HT-29 (cell line): ENCODE measurements around the gene TALDO1. TPM values are rescaled to one million over a fixed set of nuclear protein-coding genes. Genes with fewer than 3 reads are reported as not detected.

Source experiments
- DNase-seq: peaks from one replicate; pipeline ENCODE4 v3.0.0-alpha.2; 2015; ENCODE audit warnings: low spot score
- total RNA-seq: library from RNA; depleted of rRNA; stranded (reverse); fragments of >200 nt; shearing (Covaris generic); gene quantifications from 2 replicates; pipeline ENCODE4 v1.2.3, GENCODE V29; 2014; rRNA removed

Gene TALDO1
- 669 and 686 TPM in 2 replicates for total RNA-seq

DNA sequence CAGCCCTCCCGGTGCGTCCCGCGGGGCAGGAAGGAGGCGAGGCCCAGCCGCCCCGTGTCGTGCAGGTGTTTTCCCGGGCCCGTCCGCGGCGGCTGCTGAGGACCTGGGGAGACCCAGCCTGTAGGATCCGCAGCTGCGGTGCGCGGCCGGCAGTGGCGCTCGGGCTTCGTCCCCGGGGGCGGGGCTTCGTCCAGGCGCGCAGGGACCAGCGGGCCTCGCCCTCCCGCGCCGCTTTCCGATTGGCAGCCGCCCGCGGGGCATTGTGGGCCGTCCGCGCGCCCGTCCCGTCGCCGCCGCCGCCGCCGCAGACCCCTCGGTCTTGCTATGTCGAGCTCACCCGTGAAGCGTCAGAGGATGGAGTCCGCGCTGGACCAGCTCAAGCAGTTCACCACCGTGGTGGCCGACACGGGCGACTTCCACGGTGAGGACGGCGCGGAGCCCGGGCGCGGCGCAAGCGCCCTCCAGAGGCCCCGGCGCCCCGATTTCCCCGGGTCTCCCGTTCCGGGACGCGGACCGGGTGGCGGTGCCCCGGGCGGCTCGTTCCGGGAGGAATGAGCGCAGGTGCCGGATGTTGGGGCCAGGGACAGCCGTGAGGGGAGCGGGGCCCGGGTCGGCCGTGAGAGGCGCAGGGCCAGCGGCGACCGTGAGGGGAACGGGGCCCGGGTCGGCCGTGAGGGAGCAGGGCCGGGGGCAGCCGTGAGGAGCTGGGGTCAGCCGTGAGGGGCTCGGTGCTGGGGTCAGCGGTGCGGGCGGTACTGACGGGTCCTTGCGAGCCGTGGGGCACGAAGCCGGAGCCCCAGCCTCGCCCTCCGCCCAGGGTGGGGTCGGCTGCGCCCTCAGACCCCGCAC, at the start of gene TALDO1:
Gene TALDO1 (plus strand): TSS at position 307 of the 849 bp plus-strand sequence. CDS start 18 bp downstream, at position 325.
- DNase-seq = peak; percentile 96

DNA sequence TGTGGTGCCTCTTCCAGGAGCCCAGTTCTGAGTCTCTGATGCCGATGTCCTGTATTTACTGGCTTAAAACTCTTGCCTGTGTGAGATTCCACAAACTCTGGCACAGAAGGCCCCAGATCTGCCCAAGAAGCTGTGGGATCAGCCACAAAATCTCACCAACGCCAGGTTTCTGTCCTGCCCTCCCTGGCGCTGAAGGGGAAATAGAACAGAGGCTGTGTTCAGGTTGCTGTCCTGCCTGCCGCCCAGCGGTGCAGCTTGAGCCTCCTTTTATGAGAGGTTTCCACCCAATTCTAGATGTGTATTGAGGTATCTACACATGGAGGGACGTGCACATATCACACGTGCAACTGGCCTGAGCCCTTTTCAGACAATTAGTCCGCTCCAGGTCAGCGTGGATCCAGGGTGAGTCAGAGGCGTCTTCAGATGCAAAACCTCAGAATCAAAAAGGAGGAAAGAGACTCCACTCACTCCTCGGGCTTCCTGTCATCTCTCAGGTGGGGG, 49.4 kb upstream of the TALDO1 start:
- DNase-seq = no peak

DNA sequence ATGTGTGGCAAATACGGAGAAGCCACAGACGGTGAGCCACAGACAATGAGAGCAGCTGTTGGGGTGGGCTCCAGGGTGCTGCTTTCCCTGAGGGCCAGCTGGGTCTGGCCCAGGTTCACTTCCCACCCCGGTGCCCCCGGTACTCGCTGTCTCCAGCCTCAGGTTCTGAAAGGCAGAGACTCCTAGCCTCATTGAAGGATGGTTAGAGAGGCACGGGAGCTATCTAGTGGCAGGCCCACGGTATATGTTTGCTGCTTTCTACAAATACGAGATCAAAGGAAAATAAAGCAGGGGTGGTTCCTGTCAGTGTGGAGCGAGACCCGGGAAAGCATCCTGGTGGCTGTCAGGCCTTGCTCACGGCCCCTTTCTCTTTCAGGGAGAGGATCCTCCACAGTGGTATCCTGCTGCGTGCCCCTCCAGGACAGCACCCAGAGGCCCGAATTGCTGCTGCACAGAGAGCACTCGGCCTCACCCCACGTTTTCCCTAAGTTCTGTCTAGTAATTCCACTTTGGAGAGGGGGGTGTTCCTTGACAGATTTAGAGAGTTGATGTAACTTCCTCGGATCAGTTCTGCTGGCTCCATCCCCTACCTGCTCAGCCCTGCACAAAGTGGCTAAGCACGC, 48.7 kb upstream of the TALDO1 start:
- DNase-seq = no peak

DNA sequence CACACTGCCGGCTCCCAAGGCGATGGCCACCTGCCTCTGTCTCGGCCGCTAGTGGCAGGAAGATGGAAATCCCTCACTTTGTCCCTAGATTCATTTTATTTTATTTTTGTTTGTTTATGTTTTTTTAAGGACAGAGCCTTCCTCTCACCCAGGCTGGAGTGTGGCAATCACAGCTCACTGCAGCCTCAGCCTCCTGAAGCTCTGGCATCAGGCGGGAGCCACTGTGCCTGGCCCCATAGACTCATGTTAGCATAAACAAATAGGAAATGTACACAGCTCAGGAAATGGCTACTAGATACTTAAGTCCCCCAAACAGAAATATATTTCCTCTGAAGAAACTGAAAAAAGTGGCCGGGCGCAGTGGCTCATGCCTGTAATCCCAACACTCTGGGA, 48.2 kb upstream of the TALDO1 start:
- no peak for DNase-seq

DNA sequence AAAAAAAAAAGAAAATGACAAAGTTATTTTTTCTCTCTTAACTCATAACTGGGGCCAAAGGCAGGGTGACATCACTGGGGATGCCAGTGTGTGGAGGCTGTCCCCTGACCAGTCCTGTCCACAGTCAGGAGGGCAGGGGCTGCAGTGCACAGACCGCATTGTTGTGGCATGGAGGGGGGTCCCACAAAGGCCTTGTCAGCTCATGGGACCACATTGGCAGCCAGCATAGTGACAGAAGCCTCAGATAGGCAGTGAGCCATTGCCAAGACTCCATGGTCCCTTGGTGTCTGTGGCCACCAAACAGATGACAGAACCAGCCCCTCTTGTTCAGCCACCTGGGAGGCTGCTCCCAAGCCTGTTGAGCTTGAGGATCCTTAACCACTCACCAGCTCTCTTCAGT, 47.5 kb upstream of the TALDO1 start:
- no peak for DNase-seq

DNA sequence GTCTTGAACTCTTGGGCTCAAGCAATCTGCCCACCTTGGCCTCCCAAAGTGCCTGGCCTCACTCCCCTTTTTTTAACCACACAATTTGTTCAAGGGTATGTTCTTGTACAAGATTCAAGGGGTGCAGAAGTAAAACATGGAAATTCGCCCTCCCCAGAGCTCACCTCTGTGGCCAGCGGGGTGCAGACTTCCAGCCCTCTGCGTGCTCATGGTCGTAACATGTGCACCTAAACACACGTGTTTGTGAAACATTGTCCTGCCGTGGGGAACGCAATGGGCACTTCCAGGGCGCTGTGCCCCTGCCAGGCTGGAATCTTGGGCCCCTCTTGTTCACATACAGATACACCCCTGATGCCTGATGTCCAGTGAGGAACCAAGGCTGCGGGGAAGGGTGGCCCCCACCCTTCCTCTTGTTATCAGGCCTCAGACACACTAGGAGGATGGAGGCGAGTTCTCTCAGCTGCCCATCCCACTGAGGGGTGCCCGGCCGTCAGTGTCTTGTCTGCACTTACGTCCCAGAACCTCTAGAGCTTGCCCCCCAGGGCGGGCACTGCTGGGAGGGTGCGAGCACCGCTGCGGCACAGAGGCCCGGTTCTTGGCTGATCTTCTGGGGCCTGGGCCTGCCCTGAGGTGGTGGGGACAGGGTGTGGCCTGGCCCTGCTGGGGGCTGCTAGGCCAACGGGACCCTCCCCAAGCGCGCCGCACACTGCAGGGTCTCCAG, 45.4 kb upstream of the TALDO1 start:
- no peak for DNase-seq

DNA sequence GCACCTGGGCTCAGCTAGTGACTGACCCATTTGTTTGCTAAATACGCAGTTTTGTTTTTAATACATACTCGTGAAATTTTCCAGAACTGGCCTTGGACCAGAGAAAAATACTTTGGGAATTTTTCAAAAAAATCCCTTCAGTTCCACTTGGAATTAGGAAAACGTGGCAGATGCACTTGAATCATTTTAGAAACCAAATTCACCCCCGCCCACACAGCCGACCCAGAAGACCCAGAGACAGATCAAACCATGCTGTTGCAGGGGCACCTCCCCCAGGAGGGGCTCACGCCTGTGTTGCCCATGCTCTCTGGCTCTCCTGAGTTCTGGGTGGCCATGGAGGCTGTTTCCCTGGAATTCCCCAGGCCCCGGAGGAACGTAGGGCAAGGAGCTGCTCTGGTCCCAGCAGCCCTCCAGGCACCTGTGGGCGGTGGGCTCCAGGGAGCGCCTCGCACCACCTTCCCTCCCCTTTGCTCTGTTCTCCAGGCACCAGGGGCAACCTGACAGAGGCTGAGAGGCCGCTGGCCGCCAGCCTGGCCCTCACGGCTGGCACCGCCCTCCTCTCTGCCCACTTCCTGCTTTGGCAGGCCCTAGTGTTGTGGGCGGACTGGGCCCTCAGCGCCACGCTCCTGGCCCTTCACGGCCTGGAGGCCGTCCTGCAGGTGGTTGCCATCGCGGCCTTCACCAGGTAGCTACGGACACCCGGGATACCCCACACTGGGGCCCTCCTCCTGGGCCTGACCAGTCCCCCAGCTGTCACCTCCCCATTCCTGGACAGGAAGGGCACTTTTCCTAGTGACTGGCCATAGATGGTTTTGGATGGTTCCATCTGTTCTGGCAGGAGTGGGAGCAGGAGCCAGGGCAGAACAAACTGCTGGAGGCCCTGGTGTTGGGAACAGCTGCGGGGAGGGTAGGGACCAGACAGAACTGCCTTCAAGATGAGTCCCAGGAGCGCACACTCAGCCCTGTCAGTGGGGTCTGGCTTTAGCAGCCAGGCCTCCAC, 44.5 kb upstream of the TALDO1 start:
- DNase-seq = peak; percentile 85

DNA sequence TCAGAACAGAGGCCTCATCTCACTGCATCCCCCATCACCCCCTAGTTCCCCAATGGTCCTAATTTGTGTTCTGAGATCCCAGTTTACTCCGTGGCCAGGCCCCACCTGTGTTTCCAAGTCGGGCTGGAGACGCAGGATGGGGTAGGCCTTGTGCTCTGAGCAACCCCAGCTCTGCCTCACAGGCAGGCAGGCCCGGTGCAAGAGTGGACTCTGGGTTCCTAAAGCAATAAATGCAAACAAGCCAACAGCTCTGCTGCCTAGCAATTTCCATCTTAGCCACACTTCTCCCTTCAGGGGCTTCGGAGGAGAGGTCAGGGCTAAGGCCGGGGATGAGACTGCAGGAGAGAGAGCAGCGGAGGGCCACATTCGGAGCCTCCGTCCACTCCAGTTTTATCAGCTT, 43.8 kb upstream of the TALDO1 start:
- DNase-seq = no peak

DNA sequence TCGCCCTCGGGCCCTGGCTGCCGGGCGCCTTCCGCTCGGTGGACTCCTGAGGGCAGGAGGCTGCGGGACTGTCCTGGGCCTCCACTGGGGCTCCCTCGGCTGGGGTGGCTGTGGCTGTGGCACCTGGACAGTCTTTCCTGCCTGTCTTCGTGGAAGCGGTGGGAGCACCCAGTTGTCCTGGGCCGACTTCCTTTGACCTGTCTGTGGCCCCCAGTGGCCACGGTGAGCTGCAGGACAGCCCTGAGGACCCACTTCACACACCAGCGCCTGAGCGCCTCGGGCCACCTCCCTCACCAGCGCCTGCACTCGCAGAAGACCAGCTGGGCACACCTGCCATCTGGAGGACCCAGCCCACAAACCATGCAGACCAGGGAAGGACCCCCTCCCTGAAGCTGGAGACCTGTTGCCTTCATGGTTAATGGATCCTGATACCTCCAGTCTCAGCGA, 43.0 kb upstream of the TALDO1 start:
- DNase-seq = no peak

DNA sequence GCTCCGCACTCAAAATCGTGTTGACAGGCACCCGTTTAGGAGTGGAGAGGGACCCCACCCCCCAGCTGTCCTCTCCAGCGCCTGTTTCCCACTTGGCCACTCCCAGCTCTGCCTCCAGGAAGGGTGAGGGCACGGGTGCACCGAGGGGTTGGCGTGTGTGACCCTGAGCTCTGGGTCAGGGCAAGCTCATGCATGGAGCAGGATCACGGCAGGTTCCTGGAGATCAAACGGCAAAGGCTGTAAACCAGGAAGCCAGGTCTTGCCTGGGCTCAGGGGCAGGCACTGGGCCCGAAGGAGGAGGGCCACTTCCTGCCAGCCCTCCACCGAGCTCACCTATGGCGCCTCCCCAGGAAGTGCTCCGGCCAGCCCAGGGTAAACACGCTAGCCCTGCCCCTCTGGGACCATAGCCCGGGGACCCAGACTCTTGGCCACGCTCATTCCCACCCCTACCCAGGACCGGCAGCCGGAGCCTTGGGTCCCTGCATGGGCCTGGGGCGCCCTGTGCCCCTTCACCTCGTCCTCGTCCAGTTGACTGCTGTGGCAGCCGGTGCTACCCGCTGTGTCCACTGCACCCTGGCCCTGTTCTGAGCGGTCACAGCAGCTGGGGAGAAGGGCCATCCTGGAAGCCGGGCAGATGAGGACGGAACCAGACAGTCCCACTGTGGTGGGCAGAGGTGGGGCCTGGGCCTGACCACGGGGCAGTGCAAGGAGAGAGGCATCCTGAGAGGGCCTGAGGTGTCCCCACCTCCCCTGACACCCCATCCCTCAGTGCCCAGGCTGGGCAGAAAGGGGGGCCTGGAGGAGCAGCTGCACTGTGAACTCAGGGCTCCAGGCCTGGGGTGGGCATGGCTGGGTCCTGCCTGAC, 42.3 kb upstream of the TALDO1 start:
- DNase-seq = peak; percentile 94

DNA sequence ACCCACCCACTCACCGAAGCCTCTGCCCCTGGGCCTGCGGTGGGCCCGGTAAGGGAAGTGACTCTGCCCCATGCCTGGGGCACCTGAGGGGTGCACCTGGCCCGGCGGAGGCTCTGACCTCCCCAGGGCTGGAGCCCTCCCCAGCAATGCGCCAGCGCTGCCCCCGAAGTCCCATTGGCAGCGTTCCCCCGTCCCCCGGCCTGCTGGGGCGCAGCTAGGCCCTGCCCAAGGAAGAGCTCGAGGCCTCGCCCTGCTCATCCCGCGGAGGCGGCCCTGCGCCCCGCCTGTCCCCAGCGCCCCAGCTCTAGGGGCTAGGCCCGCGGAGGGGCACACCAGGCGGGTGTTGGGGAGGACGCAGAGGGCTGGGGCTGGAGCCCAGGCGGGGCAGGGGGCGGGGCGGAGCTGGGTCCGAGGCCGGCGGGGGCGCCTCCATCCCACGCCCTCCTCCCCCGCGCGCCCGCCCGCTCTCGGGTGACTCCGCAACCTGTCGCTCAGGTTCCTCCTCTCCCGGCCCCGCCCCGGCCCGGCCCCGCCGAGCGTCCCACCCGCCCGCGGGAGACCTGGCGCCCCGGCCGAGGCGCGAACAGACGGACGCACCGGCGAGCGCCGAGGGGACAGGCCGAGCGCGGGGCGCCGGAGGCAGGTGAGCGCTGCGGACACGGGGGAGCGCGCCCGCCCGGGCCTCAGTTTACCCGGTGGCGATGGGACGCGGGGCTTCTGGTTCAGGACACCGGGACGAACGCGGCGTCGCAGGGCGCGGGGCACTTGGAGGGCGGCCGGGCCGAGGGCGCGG, 41.4 kb upstream of the TALDO1 start, which contains the start of gene EPS8L2:
Gene EPS8L2 (plus strand): TSS at position 586 of the 793 bp plus-strand sequence. CDS start 3,177 bp downstream, outside the sequence.
- DNase-seq = peak; percentile 81

DNA sequence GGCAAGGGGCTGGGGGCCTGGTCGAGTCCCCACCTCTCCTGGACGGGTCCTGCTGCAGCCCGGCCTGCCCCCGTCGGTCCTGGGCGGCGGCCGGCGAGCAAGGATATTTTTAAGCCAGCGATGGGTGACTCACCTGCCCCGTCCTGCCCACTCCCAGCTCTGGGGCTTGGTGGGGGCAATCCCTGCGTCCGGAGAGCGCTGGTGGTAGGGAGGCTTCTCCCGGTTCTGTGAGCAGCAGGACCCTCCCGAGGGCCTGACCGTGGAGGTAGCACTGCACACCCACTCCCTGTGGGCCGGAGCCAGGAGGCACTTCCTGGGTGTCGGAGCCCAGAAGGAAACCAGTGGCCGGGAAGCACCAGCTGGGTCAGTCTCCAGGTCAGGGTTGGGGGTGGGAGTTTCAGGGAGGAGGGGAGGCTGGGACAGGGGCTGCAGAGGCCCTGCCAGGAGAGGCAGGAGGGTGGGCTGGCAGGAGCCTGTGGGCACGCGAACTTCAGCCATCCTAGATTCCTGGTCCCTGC, 40.8 kb upstream of the TALDO1 start:
- no peak for DNase-seq

DNA sequence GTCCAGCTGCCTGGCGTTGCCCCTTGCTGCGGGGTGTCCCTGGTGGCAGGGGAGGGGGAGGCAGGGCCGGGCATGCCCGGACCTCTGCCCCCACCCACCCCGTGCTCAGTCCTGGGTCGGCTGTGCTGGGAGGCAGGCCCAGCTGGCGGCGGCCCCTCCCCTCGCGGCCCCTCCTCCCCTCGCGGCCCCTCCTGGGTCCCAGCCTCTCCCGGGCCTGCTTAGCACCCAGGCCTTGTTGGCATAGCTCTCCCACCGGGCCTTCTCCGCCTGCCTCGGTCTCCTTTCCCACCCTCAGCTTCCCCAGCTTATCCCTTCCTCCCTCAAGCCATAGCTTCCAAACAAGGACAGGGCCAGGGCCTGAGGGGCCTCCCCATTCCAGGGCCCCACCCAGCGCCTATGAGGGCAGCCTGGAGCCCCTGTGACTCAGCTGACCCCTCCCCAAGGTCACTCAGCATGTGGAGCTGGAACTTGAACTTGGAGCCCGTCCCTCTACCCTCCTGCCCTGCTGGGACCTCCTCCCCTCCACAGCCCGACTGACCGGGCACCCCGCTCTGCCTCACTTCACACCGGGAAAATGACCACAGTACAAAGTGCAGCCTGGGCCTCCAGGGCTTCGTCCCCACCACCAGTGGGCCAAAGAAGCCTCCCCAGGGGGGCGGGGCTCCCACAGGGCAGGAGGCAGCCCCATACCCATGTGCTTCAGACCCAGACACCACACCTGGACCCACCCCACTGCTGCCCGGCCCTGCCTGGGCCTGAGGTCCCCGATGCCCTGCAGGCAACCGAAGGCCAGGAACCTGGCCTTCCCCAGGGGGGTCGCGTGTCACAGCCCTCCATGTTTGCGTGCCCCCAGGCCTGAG, 40.1 kb upstream of the TALDO1 start:
- peak; percentile 59 for DNase-seq

DNA sequence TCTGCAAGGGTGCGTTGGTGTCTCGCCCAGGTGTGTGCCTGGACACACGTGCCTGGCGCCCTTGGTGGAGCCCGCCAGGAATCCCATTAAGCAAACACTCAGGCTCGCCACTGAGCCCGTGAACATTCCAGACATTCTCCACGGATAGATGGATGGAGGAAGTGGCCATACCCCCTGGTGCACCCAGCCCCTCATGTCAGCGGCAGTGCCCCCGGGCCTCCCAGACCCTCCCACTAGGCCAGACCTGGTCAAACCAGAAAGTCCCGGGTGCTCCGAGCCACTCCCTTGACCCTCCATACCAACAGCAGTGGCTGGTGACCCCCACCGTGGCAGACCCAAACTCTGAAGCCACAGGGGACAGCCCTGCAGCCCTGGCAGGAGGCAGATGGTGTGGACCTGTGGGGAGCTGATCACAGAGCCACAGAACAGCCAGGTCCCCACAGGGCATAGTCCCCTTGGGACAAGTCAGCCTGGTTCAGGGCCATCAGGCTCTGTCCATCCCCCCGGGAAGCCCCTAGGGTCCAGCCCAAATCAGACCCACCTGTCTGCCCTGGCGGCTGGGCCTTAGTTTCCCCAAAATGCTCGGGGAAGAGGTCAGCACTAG, 39.3 kb upstream of the TALDO1 start:
- DNase-seq = peak; percentile 54

DNA sequence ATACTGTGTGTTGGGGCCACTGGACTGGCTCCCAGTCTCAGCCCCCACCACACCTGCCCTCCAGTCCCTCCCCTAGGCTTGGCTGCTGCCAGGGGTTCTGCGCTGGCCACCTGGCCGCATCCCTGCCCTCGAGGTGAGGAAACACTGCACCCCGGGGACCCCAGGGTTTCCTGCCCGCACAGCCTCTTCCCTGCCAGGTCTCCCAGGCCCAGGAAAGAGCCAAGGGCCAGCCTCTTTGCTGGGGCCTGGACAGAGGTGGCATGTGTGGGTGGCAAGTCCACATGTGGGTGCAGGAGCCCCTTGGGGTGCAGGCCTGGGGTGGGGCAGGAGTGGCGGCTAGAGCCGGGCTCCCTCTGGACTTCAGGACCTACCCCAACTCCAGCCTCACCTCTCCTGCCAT, 38.8 kb upstream of the TALDO1 start:
- no peak for DNase-seq

DNA sequence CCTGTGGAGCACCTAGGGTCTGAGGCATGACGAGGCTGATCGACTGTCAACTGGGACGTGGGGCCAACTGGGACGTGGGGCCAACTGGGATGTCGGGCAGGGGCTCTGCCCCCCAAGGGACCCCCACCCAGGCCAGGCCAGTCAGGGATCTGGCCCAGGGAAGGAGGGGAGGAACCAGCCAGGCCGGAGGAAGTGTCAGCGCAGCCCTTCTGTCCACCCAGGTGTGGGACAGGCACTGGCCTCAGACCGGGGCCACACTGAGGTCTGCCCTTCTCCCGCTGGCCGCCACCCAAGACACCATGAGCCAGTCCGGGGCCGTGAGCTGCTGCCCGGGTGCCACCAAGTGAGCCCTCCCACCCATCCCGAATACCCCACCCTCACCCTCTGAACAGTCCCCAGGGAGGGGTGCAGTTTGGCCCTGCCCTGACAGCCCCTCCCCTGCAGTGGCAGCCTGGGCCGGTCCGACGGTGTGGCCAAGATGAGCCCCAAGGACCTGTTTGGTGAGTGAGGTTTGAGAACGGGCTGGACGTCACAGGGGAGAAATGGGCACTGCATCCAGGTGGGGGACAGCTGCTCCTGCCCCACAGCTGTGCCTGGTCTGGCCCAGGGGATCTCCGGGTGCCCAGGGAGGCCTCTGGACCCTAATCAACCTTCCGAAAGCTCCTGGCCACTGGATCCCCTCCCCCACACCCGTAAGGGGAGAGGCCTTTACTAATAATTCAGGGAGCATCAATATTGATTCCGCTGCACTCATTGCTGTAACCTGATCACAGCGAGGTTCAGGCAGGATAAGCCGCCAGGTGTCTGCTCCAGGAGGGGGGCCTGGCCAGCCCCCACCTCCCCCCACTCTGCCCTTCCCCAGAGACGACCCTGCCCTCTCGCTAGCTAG, 37.9 kb upstream of the TALDO1 start:
- no peak for DNase-seq
